Neural progenitor cell (in vitro differentiated cells): ENCODE results near the gene PLCG1. TPM values are rescaled to one million over a fixed set of nuclear protein-coding genes. Genes with fewer than 3 reads are reported as not detected.

ENCODE experiments used
- DNase-seq: peaks from one replicate; pipeline ENCODE4 v3.0.0-alpha.2; 2016; ENCODE audit warnings: low spot score
- H2AFZ ChIP-seq: fragments of 200-600 bp; sonication (generic); replicated peaks from 2 replicates; pipeline ENCODE4 v1.6.1; 2016; ENCODE audit warnings: antibody characterized with exemption
- H3F3A ChIP-seq: fragments of 200-600 bp; sonication (generic); 2 replicates; pipeline ENCODE4 v1.6.1; 2016; ENCODE audit warnings: antibody characterized with exemption, low read depth
- H3K27ac ChIP-seq: fragments of 200-600 bp; sonication (generic); 2 replicates; pipeline ENCODE4 v1.5.1; 2016; ENCODE audit warnings: mild to moderate bottlenecking
- H3K27me3 ChIP-seq: fragments of 200-600 bp; sonication (generic); 2 replicates; pipeline ENCODE4 v1.6.1; 2016; ENCODE audit warnings: mild to moderate bottlenecking, moderate library complexity
- H3K36me3 ChIP-seq: fragments of 200-600 bp; sonication (generic); 2 replicates; pipeline ENCODE4 v1.5.1; 2016
- H3K4me1 ChIP-seq: fragments of 200-600 bp; sonication (generic); 2 replicates; pipeline ENCODE4 v1.6.1; 2016; ENCODE audit warnings: mixed run types
- H3K4me2 ChIP-seq: fragments of 200-600 bp; sonication (generic); 2 replicates; pipeline ENCODE4 v1.6.1; 2016
- H3K4me3 ChIP-seq: fragments of 200-600 bp; sonication (generic); 2 replicates; pipeline ENCODE4 v1.5.1; 2016
- H3K79me2 ChIP-seq: fragments of 200-600 bp; sonication (generic); 2 replicates; pipeline ENCODE4 v1.6.1; 2016; ENCODE audit warnings: low read depth
- H3K9ac ChIP-seq: fragments of 200-600 bp; sonication (generic); 2 replicates; pipeline ENCODE4 v1.6.1; 2016
- H3K9me3 ChIP-seq: fragments of 200-600 bp; sonication (generic); 2 replicates; pipeline ENCODE4 v1.5.1; 2016; ENCODE audit warnings: low read depth
- H4K20me1 ChIP-seq: fragments of 200-600 bp; sonication (generic); 2 replicates; pipeline ENCODE4 v1.6.1; 2016; ENCODE audit warnings: low read depth
- H3K27ac Mint-ChIP-seq: 3 replicates; pipeline ENCODE4 v1.8.0; 2021; ENCODE audit warnings: mixed read lengths
- H3K27me3 Mint-ChIP-seq: 2 replicates; pipeline ENCODE4 v1.8.0; 2022; ENCODE audit warnings: low read depth, mild to moderate bottlenecking, inconsistent platforms, moderate library complexity, mixed read lengths; ENCODE audit not compliant: insufficient read depth
- H3K36me3 Mint-ChIP-seq: 3 replicates; pipeline ENCODE4 v1.8.0; 2021; ENCODE audit warnings: mixed read lengths
- H3K4me1 Mint-ChIP-seq: 3 replicates; pipeline ENCODE4 v1.8.0; 2021; ENCODE audit warnings: mixed read lengths
- H3K4me3 Mint-ChIP-seq: 3 replicates; pipeline ENCODE4 v1.8.0; 2021; ENCODE audit warnings: mild to moderate bottlenecking, moderate library complexity, mixed read lengths
- H3K9me3 Mint-ChIP-seq: 3 replicates; pipeline ENCODE4 v1.8.0; 2020; ENCODE audit warnings: mixed read lengths
- CTCF ChIP-seq: fragments of 200-600 bp; sonication (generic); IDR thresholded peaks from 2 replicates; pipeline ENCODE4 v1.5.1; 2017; ENCODE audit warnings: antibody characterized with exemption, mild to moderate bottlenecking
- EZH2 ChIP-seq: fragments of 200-600 bp; sonication (generic); IDR thresholded peaks from 2 replicates; pipeline ENCODE4 v1.6.1; 2017; ENCODE audit warnings: antibody characterized with exemption, mild to moderate bottlenecking, moderate library complexity
- EZH2phosphoT487 ChIP-seq: fragments of 200-600 bp; sonication (generic); IDR thresholded peaks from 2 replicates; pipeline ENCODE4 v1.6.1; 2017; ENCODE audit warnings: antibody characterized with exemption
- total RNA-seq: library from RNA; depleted of rRNA; stranded (reverse); fragments of >200 nt; gene quantifications from 2 replicates; pipeline ENCODE4 v1.2.3, GENCODE V29; 2015; ENCODE audit warnings: low replicate concordance

Gene PLCG1
- 146 and 265 TPM in 2 replicates for total RNA-seq

GRCh38 chr20:41136680-41137613 lies at the start of gene PLCG1:
Gene PLCG1, plus strand, starts transcription at chr20:41137543. Its CDS starts 99 bp downstream, at chr20:41137642.
- Histone ChIP-seq H3K4me3 (peak within 1 kb of the TSS; percentile 87), H2AFZ (peak within 1 kb of the TSS; percentile 95), H3K4me1 (peaks cover 45% of the 10 kb centered on the region), H3K36me3 (no peaks in the 10 kb centered on the region), H4K20me1 (peaks cover 40% of the 10 kb centered on the region), H3K4me2 (peak within 1 kb of the TSS; percentile 90), H3K9me3 (no peaks in the 10 kb centered on the region), H3F3A (peaks cover 15% of the 10 kb centered on the region), H3K9ac (peak within 1 kb of the TSS; percentile 97), H3K79me2 (peaks cover 46% of the 10 kb centered on the region), H3K27me3 (peaks cover 11% of the 10 kb centered on the region), H3K27ac (peak within 1 kb of the TSS; percentile 97)
- H3K9me3 Mint-ChIP-seq = no peaks in the 10 kb centered on the region
- peak; percentile 95 for DNase-seq
- peaks cover 9% of the 10 kb centered on the region for H3K36me3 Mint-ChIP-seq
- H3K27me3 Mint-ChIP-seq = peaks cover 6% of the 10 kb centered on the region
- peak within 1 kb of the TSS; percentile 94 for H3K27ac Mint-ChIP-seq
- H3K4me1 Mint-ChIP-seq = peaks cover 48% of the 10 kb centered on the region
- TF ChIP-seq EZH2phosphoT487 = no peak
- no peak for TF ChIP-seq CTCF
- TF ChIP-seq EZH2 = no peak
- H3K4me3 Mint-ChIP-seq = peak within 1 kb of the TSS; percentile 96

GRCh38 chr20:41087777-41088176 lies 49.6 kb upstream of the PLCG1 start:
- peaks cover 17% of the 10 kb centered on the region for H3F3A ChIP-seq
- TF ChIP-seq CTCF (no peak), EZH2 (no peak), EZH2phosphoT487 (no peak)
- no peaks in the 10 kb centered on the region for H3K27me3 ChIP-seq
- peaks cover 4% of the 10 kb centered on the region for H3K79me2 ChIP-seq
- no peaks in the 10 kb centered on the region for H3K9me3 Mint-ChIP-seq
- no peak overlapping the region for H2AFZ ChIP-seq
- H3K9ac ChIP-seq = no peak overlapping the region
- H3K4me3 Mint-ChIP-seq = no peak overlapping the region
- no peak for DNase-seq
- H3K27ac ChIP-seq = peak overlapping the region; percentile 5
- no peaks in the 10 kb centered on the region for H3K4me1 Mint-ChIP-seq
- H3K27me3 Mint-ChIP-seq = no peaks in the 10 kb centered on the region
- H3K4me2 ChIP-seq = no peak overlapping the region
- H4K20me1 ChIP-seq = no peaks in the 10 kb centered on the region
- H3K4me1 ChIP-seq = no peaks in the 10 kb centered on the region
- peaks cover 47% of the 10 kb centered on the region for H3K36me3 Mint-ChIP-seq
- no peaks in the 10 kb centered on the region for H3K9me3 ChIP-seq
- no peak overlapping the region for H3K27ac Mint-ChIP-seq
- peaks cover 39% of the 10 kb centered on the region for H3K36me3 ChIP-seq
- no peak overlapping the region for H3K4me3 ChIP-seq

GRCh38 chr20:41089555-41089954 lies 47.8 kb upstream of the PLCG1 start:
- Histone ChIP-seq H3K27ac (no peak overlapping the region), H3K36me3 (peaks cover 24% of the 10 kb centered on the region), H2AFZ (no peak overlapping the region), H3K4me2 (no peak overlapping the region), H4K20me1 (no peaks in the 10 kb centered on the region), H3K9me3 (no peaks in the 10 kb centered on the region), H3F3A (peaks cover 30% of the 10 kb centered on the region), H3K4me3 (no peak overlapping the region), H3K79me2 (peaks cover 4% of the 10 kb centered on the region), H3K9ac (no peak overlapping the region), H3K4me1 (no peaks in the 10 kb centered on the region), H3K27me3 (no peaks in the 10 kb centered on the region)
- Mint-ChIP-seq H3K27ac (no peak overlapping the region), H3K4me1 (no peaks in the 10 kb centered on the region), H3K36me3 (peaks cover 40% of the 10 kb centered on the region), H3K9me3 (no peaks in the 10 kb centered on the region), H3K4me3 (no peak overlapping the region), H3K27me3 (no peaks in the 10 kb centered on the region)
- DNase-seq = no peak
- no peak for TF ChIP-seq EZH2phosphoT487
- no peak for TF ChIP-seq EZH2
- TF ChIP-seq CTCF = no peak
